Stomach (tissue), 9 donors: ENCODE results near the gene RPS6KC1. TPM values are rescaled to one million over a fixed set of nuclear protein-coding genes. Genes with fewer than 3 reads are reported as not detected.
"Not testable (repeated sequence)": the region's sequence is repeated elsewhere in the genome, so short reads cannot be mapped to it uniquely, and the experiment has no call there.

Experiments used
- DNase-seq, 2 donors: peaks; one replicate each; pipeline versions ENCODE4 v3.0.0 to v3.0.0-alpha.2; 2013 to 2019
- H3K27ac ChIP-seq, 5 donors: fragments of 200-600 bp in 4 of 5; sonication (generic) in 4 of 5; one replicate each; pipeline ENCODE4 v1.5.1; 2013 to 2019; ENCODE audit warnings: mild to moderate bottlenecking in 1 of 5, moderate library complexity in 1 of 5
- H3K27me3 ChIP-seq, 3 donors: fragments of 200-600 bp; sonication (generic); one replicate each; pipeline ENCODE4 v1.5.1; 2017 to 2019; ENCODE audit warnings: mixed run types in 1 of 3
- H3K36me3 ChIP-seq, 4 donors: fragments of 200-600 bp; sonication (generic); 1 replicate in 3 of 4; 2 replicates in 1 of 4; pipeline ENCODE4 v1.5.1; 2016 to 2019
- H3K4me1 ChIP-seq, 4 donors: fragments of 200-600 bp; sonication (generic); one replicate each; pipeline ENCODE4 v1.5.1; 2016 to 2019
- H3K4me3 ChIP-seq, 4 donors: fragments of 200-600 bp; sonication (generic) in 3 of 4; one replicate each; pipeline ENCODE4 v1.5.1; 2016 to 2019; ENCODE audit warnings: mild to moderate bottlenecking in 1 of 4
- H3K9me3 ChIP-seq, 4 donors: fragments of 200-600 bp; sonication (generic); one replicate each; pipeline ENCODE4 v1.5.1; 2016 to 2019
- CTCF ChIP-seq, 7 experiments: fragments of 450-650 bp in 4 of 7; fragments of 200-600 bp in 3 of 7; sonication (generic) in 3 of 7; IDR thresholded peaks; one replicate each; pipeline ENCODE4 v1.5.1; 2016 to 2019; ENCODE audit warnings: antibody characterized with exemption in 7 of 7, control low read depth in 2 of 7, mild to moderate bottlenecking in 1 of 7
- EP300 ChIP-seq: sonication (generic); formaldehyde crosslinking; IDR thresholded peaks from one replicate; pipeline ENCODE4 v1.6.1; 2017; ENCODE audit warnings: antibody characterized with exemption
- POLR2A ChIP-seq, 4 donors: fragments of 450-650 bp; IDR thresholded peaks; one replicate each; pipeline ENCODE4 v1.6.1; 2016; ENCODE audit warnings: antibody characterized with exemption in 4 of 4, control low read depth in 2 of 4, mild to moderate bottlenecking in 1 of 4, moderate library complexity in 1 of 4
- POLR2AphosphoS5 ChIP-seq, 3 donors: sonication (generic); formaldehyde crosslinking; IDR thresholded peaks; one replicate each; pipeline ENCODE4 v1.6.1; 2016; ENCODE audit warnings: antibody characterized with exemption in 3 of 3
- WGBS, 5 donors: extraction: QIAGEN DNeasy Blood & Tissue Kit in 3 of 5; methylation state at CpG; one replicate each; pipeline versions ENCODE4 v1.1.5 to v1.1.7; 2013 to 2018; 5-methylcytosine and 5-hydroxymethylcytosine counted together
- intact Hi-C: fragments of 100-400 bp; cut with DNase I; formaldehyde crosslinking; loops from one replicate; pipeline ENCODE4 v1.15.1; 2023; ENCODE audit warnings: low total_unique reads
- polyA plus RNA-seq, 3 donors: library from polyadenylated mRNA; stranded (reverse); fragments of 200-250 nt; gene quantifications; one replicate each; pipeline ENCODE4 v1.2.3, GENCODE V29; 2013
- total RNA-seq, 5 donors: library from RNA; depleted of rRNA; stranded (reverse); fragments of >200 nt; gene quantifications; one replicate each; pipeline versions ENCODE4 v1.1.0 to v1.2.3, GENCODE V29; 2014 to 2016
- donor health status: healthy with polysubstance abuse.
- donor health status: Bipolar disorder and iron deficiency.
- donor health status: healthy.

RPS6KC1 gene
- total and polyA plus RNA-seq, 8 donors: 3.8 to 137 (median 8.9) TPM

GRCh38 chr1:213200630-213201029 lies 149.6 kb downstream of the RPS6KC1 start:
- Histone ChIP-seq H3K27me3 (no peaks in the 10 kb centered on the region), H3K4me1 (no peaks in the 10 kb centered on the region), H3K9me3 (peaks cover 3 to 20% (median 13%) of the 10 kb centered on the region in 4 donors), H3K36me3 (peaks cover 0 to 24% (median 19%) of the 10 kb centered on the region in 4 donors), H3K27ac (no peak overlapping the region), H3K4me3 (no peak overlapping the region)
- no peak for TF ChIP-seq POLR2AphosphoS5 (IDR thresholded peaks at IDR 0.05)
- intact Hi-C loops: no loop called here
- WGBS, 5 donors: 98 to 99% (median 99%) methylated on average over 3 of the region's 3 CpGs
- no peak for DNase-seq

- intact Hi-C loops: no loop called here
- DNase-seq: no peak
- Histone ChIP-seq H3K27ac (no peak overlapping the region), H3K36me3 (peaks cover 0 to 24% (median 21%) of the 10 kb centered on the region in 4 donors), H3K27me3 (no peaks in the 10 kb centered on the region), H3K4me3 (no peak overlapping the region), H3K4me1 (no peaks in the 10 kb centered on the region), H3K9me3 (peaks cover 3 to 20% (median 13%) of the 10 kb centered on the region in 4 donors)
- TF ChIP-seq CTCF (IDR thresholded peaks at IDR 0.05) (no peak), POLR2A (IDR thresholded peaks at IDR 0.05) (no peak), POLR2AphosphoS5 (IDR thresholded peaks at IDR 0.05) (no peak), EP300 (no peak)
- 96 to 100% (median 97%) methylated on average over 1 of the region's 1 CpG for WGBS, 5 donors
These were observed 150.5 kb downstream of the RPS6KC1 start for GRCh38 chr1:213201380-213202155.

- 82 to 99% (median 96%) methylated on average over 2 of the region's 2 CpGs for WGBS, 5 donors
- H3K27me3 ChIP-seq: no peaks in the 10 kb centered on the region
- H3K9me3 ChIP-seq: peaks cover 0 to 8% (median 3%) of the 10 kb centered on the region in 4 donors
- intact Hi-C loops: no loop called here
- H3K36me3 ChIP-seq: peaks cover 4 to 50% (median 36%) of the 10 kb centered on the region in 4 donors
- H3K27ac ChIP-seq: no peak overlapping the region
- no peaks in the 10 kb centered on the region for H3K4me1 ChIP-seq
- no peak overlapping the region for H3K4me3 ChIP-seq
- no peak for DNase-seq
- TF ChIP-seq POLR2AphosphoS5 (IDR thresholded peaks at IDR 0.05) (no peak), CTCF (IDR thresholded peaks at IDR 0.05) (no peak), EP300 (no peak), POLR2A (IDR thresholded peaks at IDR 0.05) (no peak)
These were observed 160.2 kb downstream of the RPS6KC1 start for GRCh38 chr1:213211201-213211600.

- DNase-seq: not testable (repeated sequence)
These were observed 168.0 kb downstream of the RPS6KC1 start for GRCh38 chr1:213219076-213219475.

DNA sequence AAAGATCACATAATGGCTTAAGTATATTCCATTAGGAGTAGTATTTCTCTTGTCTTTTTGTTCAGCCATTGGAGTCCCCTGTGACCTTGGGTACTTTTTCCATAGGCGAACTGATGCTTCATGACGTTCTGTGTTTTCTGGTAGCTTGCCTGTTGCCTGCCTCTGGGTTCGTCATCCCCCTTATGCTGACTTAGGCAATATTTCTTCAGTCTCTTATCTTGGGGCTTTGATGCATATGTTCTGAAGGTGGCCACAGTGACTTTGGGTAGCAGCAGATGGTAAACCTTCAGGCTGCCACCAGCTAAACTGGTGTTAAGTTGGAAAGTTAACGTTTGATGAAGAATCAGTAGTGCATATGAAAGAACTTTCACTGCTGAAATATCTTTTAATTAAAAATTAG lies 170.2 kb downstream of the RPS6KC1 start:
- H3K27me3 ChIP-seq: no peaks in the 10 kb centered on the region
- no peaks in the 10 kb centered on the region for H3K36me3 ChIP-seq
- H3K4me1 ChIP-seq: no peaks in the 10 kb centered on the region
- no peak for TF ChIP-seq CTCF (IDR thresholded peaks at IDR 0.05)
- no peak for TF ChIP-seq POLR2A (IDR thresholded peaks at IDR 0.05)
- TF ChIP-seq EP300: no peak
- TF ChIP-seq POLR2AphosphoS5 (IDR thresholded peaks at IDR 0.05): no peak
- DNase-seq: no peak
- H3K4me3 ChIP-seq: no peak overlapping the region
- 78 to 88% (median 86%) methylated on average over 4 of the region's 4 CpGs for WGBS, 5 donors
- intact Hi-C loops: no loop called here
- no peak overlapping the region for H3K27ac ChIP-seq
- no peaks in the 10 kb centered on the region for H3K9me3 ChIP-seq

More at GRCh38 chr1:213219076-213219475, 168.0 kb downstream of the RPS6KC1 start:
- intact Hi-C loops, H3K4me1 ChIP-seq, H3K9me3 ChIP-seq, H3K4me3 ChIP-seq, H3K27ac ChIP-seq, H3K27me3 ChIP-seq: not testable (repeated sequence)
- H3K36me3 ChIP-seq: peaks cover 2 to 10% (median 10%) of the 10 kb centered on the region in 4 donors
- 91 to 100% (median 94%) methylated on average over 2 of the region's 2 CpGs for WGBS, 5 donors
